IPS-20b (cell line): ENCODE results near the gene AATF.
"Not testable (repeated sequence)": the region's sequence is repeated elsewhere in the genome, so short reads cannot be mapped to it uniquely, and the experiment has no call there.

Experiments used
- H3K27ac ChIP-seq: one replicate; pipeline ENCODE4 v1.5.1; 2013; ENCODE audit warnings: low read length
- H3K27me3 ChIP-seq: 2 replicates; pipeline ENCODE4 v1.6.1; 2013; ENCODE audit warnings: mild to moderate bottlenecking, low read length, inconsistent platforms; ENCODE audit not compliant: insufficient read depth
- H3K36me3 ChIP-seq: 2 replicates; pipeline ENCODE4 v1.6.1; 2013; ENCODE audit warnings: low read depth, mild to moderate bottlenecking, inconsistent platforms, low read length, moderate library complexity; ENCODE audit not compliant: insufficient read depth
- H3K4me1 ChIP-seq: 2 replicates; pipeline ENCODE4 v1.6.1; 2013; ENCODE audit warnings: mild to moderate bottlenecking, control low read depth, inconsistent platforms, low read length, moderate library complexity; ENCODE audit not compliant: insufficient read depth
- H3K4me3 ChIP-seq: 2 replicates; pipeline ENCODE4 v1.5.1; 2013; ENCODE audit warnings: mild to moderate bottlenecking, low read length, inconsistent platforms
- H3K9ac ChIP-seq: 2 replicates; pipeline ENCODE4 v1.6.1; 2013; ENCODE audit warnings: low read depth, mild to moderate bottlenecking, inconsistent platforms, low read length, moderate library complexity
- H3K9me3 ChIP-seq: 2 replicates; pipeline ENCODE4 v1.6.1; 2013; ENCODE audit warnings: mild to moderate bottlenecking, low read depth, low read length, inconsistent platforms; ENCODE audit not compliant: insufficient read depth

The AATF gene

GRCh38 chr17:37073464-37073863, 124.7 kb downstream of the AATF start:
- H3K4me3 ChIP-seq, H3K4me1 ChIP-seq: not testable (repeated sequence)

GRCh38 chr17:37079065-37079708, 130.4 kb downstream of the AATF start:
- Histone ChIP-seq H3K4me1 (peaks cover 13% of the 10 kb centered on the region; the same call in 1 of the 2 replicates), H3K9ac (no peak overlapping the region), H3K36me3 (no peaks in the 10 kb centered on the region), H3K27ac (no peak overlapping the region), H3K4me3 (no peak overlapping the region), H3K27me3 (no peaks in the 10 kb centered on the region), H3K9me3 (peaks cover 11% of the 10 kb centered on the region; the same call in 1 of the 2 replicates)

More at GRCh38 chr17:37073464-37073863, 124.7 kb downstream of the AATF start:
- H3K36me3 ChIP-seq, H3K9ac ChIP-seq, H3K9me3 ChIP-seq, H3K27me3 ChIP-seq, H3K27ac ChIP-seq: not testable (repeated sequence)

DNA sequence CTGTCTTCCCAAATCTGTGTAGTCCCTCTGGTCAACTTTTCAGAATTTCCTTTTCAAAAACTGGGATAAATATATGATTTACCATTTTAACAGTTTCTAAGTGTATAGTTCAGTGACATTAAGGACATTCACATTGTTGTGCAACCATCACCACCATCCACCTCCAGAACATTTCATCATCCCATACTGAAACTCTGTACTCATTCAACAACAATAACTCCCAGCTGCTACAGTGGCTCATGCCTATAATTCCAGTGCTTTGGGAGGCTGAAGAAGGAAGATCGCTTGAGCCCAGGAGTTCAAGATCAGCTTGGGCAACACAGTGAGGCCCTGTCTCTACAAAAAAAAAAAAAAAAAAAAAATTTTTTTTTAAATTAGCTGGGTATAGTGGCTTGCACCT, 131.0 kb downstream of the AATF start:
- H3K27ac ChIP-seq: no peak overlapping the region
- peaks cover 11% of the 10 kb centered on the region; the same call in 1 of the 2 replicates for H3K9me3 ChIP-seq
- H3K9ac ChIP-seq: no peak overlapping the region
- no peaks in the 10 kb centered on the region for H3K27me3 ChIP-seq
- peaks cover 13% of the 10 kb centered on the region; the same call in 1 of the 2 replicates for H3K4me1 ChIP-seq
- no peak overlapping the region for H3K4me3 ChIP-seq
- peaks cover 2% of the 10 kb centered on the region; the same call in 1 of the 2 replicates for H3K36me3 ChIP-seq

- Histone ChIP-seq H3K9ac (no peak overlapping the region), H3K4me3 (no peak overlapping the region)
These were observed 132.5 kb downstream of the AATF start for GRCh38 chr17:37081287-37081686.

GRCh38 chr17:37082311-37082860, 133.6 kb downstream of the AATF start:
- H3K9me3 ChIP-seq: peaks cover 11% of the 10 kb centered on the region; the same call in 1 of the 2 replicates
- no peak overlapping the region for H3K27ac ChIP-seq
- peaks cover 13% of the 10 kb centered on the region; the same call in 1 of the 2 replicates for H3K4me1 ChIP-seq
- no peak overlapping the region for H3K4me3 ChIP-seq
- H3K9ac ChIP-seq: no peak overlapping the region
- H3K36me3 ChIP-seq: peaks cover 29% of the 10 kb centered on the region
- no peaks in the 10 kb centered on the region for H3K27me3 ChIP-seq

More at GRCh38 chr17:37081287-37081686, 132.5 kb downstream of the AATF start:
- H3K9me3 ChIP-seq: peaks cover 11% of the 10 kb centered on the region; the same call in 1 of the 2 replicates
- no peak overlapping the region for H3K27ac ChIP-seq
- peaks cover 13% of the 10 kb centered on the region; the same call in 1 of the 2 replicates for H3K4me1 ChIP-seq
- H3K36me3 ChIP-seq: peaks cover 18% of the 10 kb centered on the region
- no peaks in the 10 kb centered on the region for H3K27me3 ChIP-seq

- H3K36me3 ChIP-seq: peaks cover 35% of the 10 kb centered on the region
- H3K4me1 ChIP-seq: peaks cover 13% of the 10 kb centered on the region; the same call in 1 of the 2 replicates
- peak overlapping the region; percentile 43; the same call in 1 of the 2 replicates for H3K9ac ChIP-seq
- no peak overlapping the region for H3K4me3 ChIP-seq
- peak overlapping the region; percentile 44 for H3K27ac ChIP-seq
- no peaks in the 10 kb centered on the region for H3K27me3 ChIP-seq
- H3K9me3 ChIP-seq: peaks cover 11% of the 10 kb centered on the region; the same call in 1 of the 2 replicates
These were observed 134.2 kb downstream of the AATF start for GRCh38 chr17:37082985-37083384.

- Histone ChIP-seq H3K9ac (peak overlapping the region; percentile 43; the same call in 1 of the 2 replicates), H3K27ac (peak overlapping the region; percentile 44), H3K4me3 (no peak overlapping the region), H3K4me1 (peaks cover 13% of the 10 kb centered on the region; the same call in 1 of the 2 replicates), H3K9me3 (peaks cover 11% of the 10 kb centered on the region; the same call in 1 of the 2 replicates), H3K36me3 (peaks cover 39% of the 10 kb centered on the region), H3K27me3 (no peaks in the 10 kb centered on the region)
These were observed 134.7 kb downstream of the AATF start for GRCh38 chr17:37083456-37083855.

GRCh38 chr17:37084372-37084771, 135.6 kb downstream of the AATF start:
- no peaks in the 10 kb centered on the region for H3K27me3 ChIP-seq
- no peak overlapping the region for H3K4me3 ChIP-seq
- H3K36me3 ChIP-seq: peaks cover 49% of the 10 kb centered on the region
- no peak overlapping the region for H3K9ac ChIP-seq
- H3K27ac ChIP-seq: no peak overlapping the region
- peaks cover 13% of the 10 kb centered on the region; the same call in 1 of the 2 replicates for H3K4me1 ChIP-seq
- peaks cover 4% of the 10 kb centered on the region; the same call in 1 of the 2 replicates for H3K9me3 ChIP-seq

DNA sequence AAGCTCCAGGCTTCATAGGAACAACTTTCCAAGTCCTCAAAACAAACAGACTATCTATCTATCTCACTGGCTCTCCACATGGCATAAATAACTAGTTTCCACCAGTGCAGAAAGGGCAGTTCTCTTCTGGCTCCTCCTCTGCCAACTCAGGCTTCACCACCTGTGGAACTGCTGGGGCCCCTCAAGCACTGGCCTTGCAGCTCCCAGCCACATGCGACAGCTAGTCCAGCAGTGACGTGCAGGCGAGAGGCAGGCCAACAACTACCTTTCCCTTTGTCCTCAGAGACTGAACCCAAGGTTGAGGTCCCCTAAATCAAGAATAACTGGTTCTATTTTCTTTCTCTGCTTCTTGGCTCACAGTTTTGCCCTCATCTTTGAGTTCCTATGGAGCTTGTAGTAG, 137.6 kb downstream of the AATF start:
- Histone ChIP-seq H3K4me1 (peaks cover 13% of the 10 kb centered on the region; the same call in 1 of the 2 replicates), H3K9ac (no peak overlapping the region), H3K27me3 (no peaks in the 10 kb centered on the region), H3K4me3 (no peak overlapping the region), H3K27ac (no peak overlapping the region), H3K9me3 (no peaks in the 10 kb centered on the region), H3K36me3 (peaks cover 66% of the 10 kb centered on the region)

GRCh38 chr17:37086948-37087347, 138.2 kb downstream of the AATF start:
- peaks cover 70% of the 10 kb centered on the region for H3K36me3 ChIP-seq
- no peak overlapping the region for H3K4me3 ChIP-seq
- H3K9me3 ChIP-seq: no peaks in the 10 kb centered on the region
- peaks cover 13% of the 10 kb centered on the region; the same call in 1 of the 2 replicates for H3K4me1 ChIP-seq
- no peaks in the 10 kb centered on the region for H3K27me3 ChIP-seq
- H3K9ac ChIP-seq: no peak overlapping the region
- H3K27ac ChIP-seq: no peak overlapping the region

DNA sequence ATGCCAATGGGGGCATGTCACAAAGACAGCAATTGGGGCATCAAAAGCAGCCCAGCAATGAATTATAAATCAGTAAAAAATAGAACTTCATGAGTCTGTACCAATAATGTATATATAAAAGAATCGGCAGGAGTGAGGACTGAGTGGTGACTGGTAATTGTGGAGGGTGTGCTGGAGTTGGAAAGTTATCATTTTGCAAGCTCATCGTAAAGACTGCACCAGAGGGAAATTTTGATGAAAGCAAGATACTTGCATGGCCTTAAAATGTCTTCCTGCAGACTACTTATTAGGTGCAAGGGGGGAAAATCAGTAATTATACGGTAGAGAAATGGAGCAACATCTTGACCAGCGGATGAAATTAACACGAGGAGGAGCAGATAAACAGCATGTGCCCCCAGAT, 138.9 kb downstream of the AATF start:
- Histone ChIP-seq H3K27ac (no peak overlapping the region), H3K4me1 (peaks cover 8% of the 10 kb centered on the region; the same call in 1 of the 2 replicates), H3K9ac (no peak overlapping the region), H3K36me3 (peaks cover 75% of the 10 kb centered on the region), H3K27me3 (no peaks in the 10 kb centered on the region), H3K4me3 (no peak overlapping the region), H3K9me3 (no peaks in the 10 kb centered on the region)

DNA sequence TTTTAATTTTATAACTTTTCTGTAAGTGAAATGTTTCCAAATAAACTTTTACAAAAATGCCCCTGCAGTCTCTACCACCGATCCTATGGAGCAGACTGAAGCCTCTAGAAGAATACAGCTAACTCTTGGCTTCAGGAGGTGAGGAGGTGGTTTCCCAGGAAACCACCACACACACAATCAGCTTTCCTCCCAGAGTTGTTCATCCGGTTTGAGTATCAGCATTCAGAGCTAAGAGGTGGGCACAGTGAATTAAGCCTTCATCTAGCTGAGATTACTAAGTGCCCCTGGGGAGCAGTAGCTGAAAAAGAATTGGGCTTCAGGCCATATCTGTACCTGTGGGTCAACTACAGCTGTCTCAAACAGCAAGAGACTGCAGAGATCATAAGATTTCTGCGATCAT, 139.7 kb downstream of the AATF start:
- Histone ChIP-seq H3K9me3 (no peaks in the 10 kb centered on the region), H3K27me3 (no peaks in the 10 kb centered on the region), H3K9ac (no peak overlapping the region), H3K36me3 (peaks cover 83% of the 10 kb centered on the region), H3K27ac (no peak overlapping the region), H3K4me3 (no peak overlapping the region), H3K4me1 (peaks cover 3% of the 10 kb centered on the region; the same call in 1 of the 2 replicates)
